Cardiac ventricle fibroblast (primary cell): Measurements from ENCODE around the gene SPEN. TPM values are rescaled to one million over a fixed set of nuclear protein-coding genes. Genes with fewer than 3 reads are reported as not detected.

Experiments used
- total RNA-seq: library from RNA; depleted of rRNA; stranded (reverse); fragments of >200 nt; gene quantifications from 2 replicates; pipeline ENCODE4 v1.2.3, GENCODE V29; 2015

Gene SPEN, protein sequence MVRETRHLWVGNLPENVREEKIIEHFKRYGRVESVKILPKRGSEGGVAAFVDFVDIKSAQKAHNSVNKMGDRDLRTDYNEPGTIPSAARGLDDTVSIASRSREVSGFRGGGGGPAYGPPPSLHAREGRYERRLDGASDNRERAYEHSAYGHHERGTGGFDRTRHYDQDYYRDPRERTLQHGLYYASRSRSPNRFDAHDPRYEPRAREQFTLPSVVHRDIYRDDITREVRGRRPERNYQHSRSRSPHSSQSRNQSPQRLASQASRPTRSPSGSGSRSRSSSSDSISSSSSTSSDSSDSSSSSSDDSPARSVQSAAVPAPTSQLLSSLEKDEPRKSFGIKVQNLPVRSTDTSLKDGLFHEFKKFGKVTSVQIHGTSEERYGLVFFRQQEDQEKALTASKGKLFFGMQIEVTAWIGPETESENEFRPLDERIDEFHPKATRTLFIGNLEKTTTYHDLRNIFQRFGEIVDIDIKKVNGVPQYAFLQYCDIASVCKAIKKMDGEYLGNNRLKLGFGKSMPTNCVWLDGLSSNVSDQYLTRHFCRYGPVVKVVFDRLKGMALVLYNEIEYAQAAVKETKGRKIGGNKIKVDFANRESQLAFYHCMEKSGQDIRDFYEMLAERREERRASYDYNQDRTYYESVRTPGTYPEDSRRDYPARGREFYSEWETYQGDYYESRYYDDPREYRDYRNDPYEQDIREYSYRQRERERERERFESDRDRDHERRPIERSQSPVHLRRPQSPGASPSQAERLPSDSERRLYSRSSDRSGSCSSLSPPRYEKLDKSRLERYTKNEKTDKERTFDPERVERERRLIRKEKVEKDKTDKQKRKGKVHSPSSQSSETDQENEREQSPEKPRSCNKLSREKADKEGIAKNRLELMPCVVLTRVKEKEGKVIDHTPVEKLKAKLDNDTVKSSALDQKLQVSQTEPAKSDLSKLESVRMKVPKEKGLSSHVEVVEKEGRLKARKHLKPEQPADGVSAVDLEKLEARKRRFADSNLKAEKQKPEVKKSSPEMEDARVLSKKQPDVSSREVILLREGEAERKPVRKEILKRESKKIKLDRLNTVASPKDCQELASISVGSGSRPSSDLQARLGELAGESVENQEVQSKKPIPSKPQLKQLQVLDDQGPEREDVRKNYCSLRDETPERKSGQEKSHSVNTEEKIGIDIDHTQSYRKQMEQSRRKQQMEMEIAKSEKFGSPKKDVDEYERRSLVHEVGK (N-terminal part only)
- total RNA-seq, result 16.3 and 18.8 TPM in 2 replicates

DNA sequence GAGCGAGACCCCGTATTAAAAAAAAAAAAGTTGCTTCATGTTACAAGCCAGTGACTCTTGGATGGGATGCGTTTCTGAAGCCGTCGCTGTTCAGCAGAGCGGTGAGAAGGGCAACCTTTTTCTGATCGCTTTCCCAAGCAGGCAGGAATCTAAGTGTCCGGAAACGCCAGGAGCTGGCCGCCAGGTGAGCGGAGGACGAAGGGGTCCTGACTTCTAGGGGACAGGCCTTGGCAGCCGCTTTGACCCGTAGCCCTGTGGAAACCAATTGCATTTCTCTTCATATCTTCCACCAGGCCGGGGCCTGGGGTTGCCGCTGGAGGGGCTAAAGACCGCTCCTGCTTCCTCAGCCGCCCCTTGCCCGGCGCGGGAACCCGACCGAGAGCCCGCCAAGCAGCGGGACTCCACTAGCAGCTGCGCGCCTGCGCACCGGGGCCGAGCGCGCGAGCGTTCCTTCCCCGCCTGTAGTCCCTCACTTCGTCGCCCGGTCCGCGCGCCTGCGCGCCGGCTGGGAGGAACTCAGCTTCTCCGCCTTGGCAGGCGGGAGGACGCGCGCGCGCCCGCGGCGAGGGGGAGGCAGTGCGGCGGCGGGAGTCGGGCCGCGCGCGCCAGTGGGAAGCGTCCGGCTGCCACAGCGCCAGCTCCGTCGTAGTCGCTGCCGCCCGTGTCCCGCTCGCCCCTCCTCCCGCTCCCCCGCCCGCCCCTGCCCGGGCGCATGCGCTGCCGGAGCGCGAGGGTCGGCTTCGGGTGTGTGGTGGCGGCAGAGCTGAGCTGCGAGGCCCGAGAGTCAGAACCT, at the start of gene SPEN:
SPEN (plus strand) TSS at position 608 of the 793 bp plus-strand sequence. CDS start 361 bp downstream, outside the sequence.

GRCh38 chr1:15807549-15807948, 40.0 kb upstream of the SPEN start, which contains the start of gene UQCRHL:
TSS of gene UQCRHL (minus strand) at chr1:15807649. CDS start at chr1:15807649, 0 bp downstream.

DNA sequence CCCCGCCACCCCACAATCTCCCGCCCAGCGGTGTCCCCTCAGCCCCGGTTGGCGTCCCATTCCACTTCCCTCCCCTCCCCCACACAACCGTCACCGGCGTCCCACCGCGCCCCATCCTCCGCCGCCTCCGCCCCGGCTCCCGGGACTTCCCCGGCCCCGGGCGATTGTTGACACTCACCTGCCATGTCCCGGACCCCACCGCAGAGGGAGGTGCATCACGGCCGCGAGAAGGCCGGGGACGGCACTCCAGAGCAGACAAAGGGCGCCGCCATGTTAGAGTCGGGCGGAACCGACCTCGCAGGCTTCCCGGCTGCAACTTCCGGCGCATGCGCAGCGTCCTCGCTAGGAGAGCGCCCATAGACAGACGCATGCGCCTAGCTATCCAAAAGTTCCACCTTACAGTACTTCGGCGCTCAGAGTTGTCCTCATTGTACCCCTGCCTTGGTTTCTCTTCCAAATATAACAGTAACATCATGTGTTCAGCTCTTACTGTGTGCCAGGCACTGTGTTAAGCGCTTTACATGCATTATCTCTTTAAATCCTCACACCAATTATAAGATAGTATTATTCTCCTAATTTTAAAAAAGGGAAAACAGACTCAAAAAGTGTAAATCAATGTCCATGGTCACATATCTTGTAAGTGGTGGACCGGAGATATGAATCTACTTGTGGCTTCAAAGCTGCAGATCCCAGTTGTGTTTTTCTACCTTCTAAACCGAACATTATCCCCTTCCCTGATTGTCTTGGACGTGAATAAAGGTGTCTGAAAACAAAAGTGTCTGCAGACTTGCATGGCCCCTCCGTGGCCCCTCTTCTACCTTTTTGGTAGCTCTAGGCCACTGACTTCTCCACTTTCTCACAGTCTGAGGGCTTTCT, 128.5 kb downstream of the SPEN start, which contains the start of gene ZBTB17:
ZBTB17 (minus strand) TSS at position 297 of the 876 bp plus-strand sequence. CDS start 27,606 bp downstream, outside the sequence.

Other genes starting within 250 kb of the SPEN start
- gene DDI2, start 230.2 kb upstream of the SPEN start, total RNA-seq, result 13.5 and 13.8 TPM in 2 replicates
- 58.3 and 70.7 TPM in 2 replicates for gene PLEKHM2, start 163.4 kb upstream of the SPEN start, total RNA-seq
- gene SLC25A34, start 111.4 kb upstream of the SPEN start, total RNA-seq, result 0.06 and 0.10 TPM in 2 replicates
- not detected in 2 replicates for gene TMEM82, start 105.2 kb upstream of the SPEN start, total RNA-seq
- 121 and 122 TPM in 2 replicates for gene FBLIM1, start 88.9 kb upstream of the SPEN start, total RNA-seq
- gene UQCRHL, start 40.1 kb upstream of the SPEN start, total RNA-seq, result 1.3 TPM in 2 replicates
- 9.2 and 10.0 TPM in 2 replicates for gene ZBTB17, start 128.4 kb downstream of the SPEN start, total RNA-seq
- gene SRARP, start 156.5 kb downstream of the SPEN start, total RNA-seq, result not detected in 2 replicates
- 0.10 and 0.25 TPM in 2 replicates for gene HSPB7, start 170.3 kb downstream of the SPEN start, total RNA-seq
- not detected in 2 replicates for gene CLCNKA, start 174.3 kb downstream of the SPEN start, total RNA-seq
- gene CLCNKB, start 196.1 kb downstream of the SPEN start, total RNA-seq, result not detected in 2 replicates
- 0.75 TPM in 1 of 2 replicates, not detected in the other for gene FAM131C, start 225.9 kb downstream of the SPEN start, total RNA-seq